K562 (cell line): ENCODE measurements around the gene NSUN2.

Source experiments
- ESRRA ChIP-seq: fragments of 450-650 bp; IDR thresholded peaks from 2 replicates; pipeline ENCODE4 v1.6.1; 2014; ENCODE audit warnings: low read depth, mild to moderate bottlenecking, moderate library complexity, borderline replicate concordance
- FOXP1 ChIP-seq: sonication (generic); formaldehyde crosslinking; IDR thresholded peaks from 2 replicates; pipeline ENCODE4 v1.8.0; 2022; ENCODE audit warnings: mild to moderate bottlenecking, missing genetic modification reagents
- MYC ChIP-seq, 2 experiments: fragments of 250-450 bp in 1 of 2; sonication (Bioruptor Pico) in 1 of 2; IDR thresholded peaks; 2 replicates each; pipeline versions ENCODE4 v1.5.1 to v1.6.1; 2012 to 2021; ENCODE audit warnings: low read depth in 2 of 2, borderline replicate concordance in 1 of 2, improper control_type of control experiment in 1 of 2, low read length in 1 of 2, mild to moderate bottlenecking in 1 of 2, moderate library complexity in 1 of 2
- SIX5 ChIP-seq, 2 experiments: IDR thresholded peaks; 2 replicates each; pipeline ENCODE4 v1.6.1; 2011; ENCODE audit warnings: low read length in 2 of 2, borderline replicate concordance in 1 of 2, low read depth in 1 of 2, mild to moderate bottlenecking in 1 of 2, moderate library complexity in 1 of 2; ENCODE audit not compliant: insufficient read depth in 1 of 2
- TBP ChIP-seq: optimal IDR thresholded peaks from 2 replicates; pipeline ENCODE3; 2011; ENCODE audit warnings: low read depth, low read length, improper control_type of control experiment
- ZNF174 ChIP-seq: fragments of 250-450 bp; sonication (Bioruptor Pico); IDR thresholded peaks from 2 replicates; pipeline ENCODE4 v1.4.0; 2020; ENCODE audit warnings: mild to moderate bottlenecking

DNA sequence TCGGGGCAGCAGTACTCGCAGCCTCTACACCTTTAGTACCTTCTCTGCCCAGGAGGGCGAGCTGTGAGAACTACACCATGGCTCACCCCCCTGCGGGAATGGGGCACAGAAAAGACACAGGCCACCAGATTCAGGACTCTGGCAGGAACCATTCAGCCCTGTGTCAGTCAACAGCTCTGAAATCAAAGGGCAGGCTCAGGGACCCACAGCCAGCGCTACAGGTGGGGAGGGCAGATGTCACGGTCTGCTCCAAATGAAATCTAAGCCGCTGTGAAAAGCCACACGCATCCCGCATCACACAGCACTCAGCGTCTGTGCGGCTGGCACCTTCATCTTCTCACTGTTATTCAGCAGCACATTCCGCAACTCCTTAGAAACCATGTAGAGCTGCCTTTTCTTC is 27.9 kb downstream of the NSUN2 start:
- TF ChIP-seq FOXP1 (CRISPR knock-in tag) (no peak), SIX5 (IDR thresholded peaks at IDR 0.05; ENCODE audit: borderline replicate concordance in 1 of 2, insufficient read depth in 1 of 2, low read depth in 1 of 2, low read length in 2 of 2) (no peak), MYC (IDR thresholded peaks at IDR 0.05; ENCODE audit: low read depth, low read length) (no peak), MYC (CRISPR knock-in tag; IDR thresholded peaks at IDR 0.05; ENCODE audit: borderline replicate concordance, low read depth) (no peak), ZNF174 (CRISPR knock-in tag) (no peak), ESRRA (no peak), TBP (no peak)
